ENCODE results near the gene RETN. TPM values are rescaled to one million over a fixed set of nuclear protein-coding genes. Genes with fewer than 3 reads are reported as not detected.
A peak's percentile ranks its signal among the peaks of the same experiment; 100 is the strongest.

The RETN gene
- total RNA-seq, 1 donor from 2014 or later, result not detected

GRCh38 chr19:7672522-7672921 lies 3.7 kb downstream of the RETN start:
- H3K36me3 ChIP-seq (ENCODE audit: insufficient read depth, low read length), result no peaks in the 10 kb centered on the region
- no peaks in the 10 kb centered on the region for H3K79me2 ChIP-seq (ENCODE audit: insufficient read depth, low read length)
- no peak overlapping the region for H3K4me3 ChIP-seq (ENCODE audit: insufficient read depth, low read depth, low read length)
- no peaks in the 10 kb centered on the region for H3K4me1 ChIP-seq (ENCODE audit: insufficient read depth, low read length)
- peaks cover 14% of the 10 kb centered on the region for H3K9me3 Mint-ChIP-seq (ENCODE audit: unreplicated experiment)
- H3K27me3 Mint-ChIP-seq (ENCODE audit: low read depth, unreplicated experiment), result peaks cover 77% of the 10 kb centered on the region
- no peaks in the 10 kb centered on the region for H3K4me1 Mint-ChIP-seq (ENCODE audit: low read depth, unreplicated experiment)
- DNase-seq (ENCODE audit: low read depth), result no peak
- no peak overlapping the region for H3K27ac ChIP-seq (ENCODE audit: low read depth, low read length)
- H3K27me3 ChIP-seq (ENCODE audit: insufficient read depth, low read length), result peaks cover 6% of the 10 kb centered on the region
- no peak for FAIRE-seq
- H3K36me3 Mint-ChIP-seq (ENCODE audit: low read depth, unreplicated experiment), result peaks cover 2% of the 10 kb centered on the region
- H2AFZ ChIP-seq (ENCODE audit: low read depth, low read length), result no peak overlapping the region
- H3K4me2 ChIP-seq (ENCODE audit: low read length), result no peak overlapping the region
- no peak overlapping the region for H3K4me3 Mint-ChIP-seq (ENCODE audit: unreplicated experiment)
- no peak overlapping the region for H3K27ac Mint-ChIP-seq (ENCODE audit: unreplicated experiment)
- H3K9ac ChIP-seq (ENCODE audit: low read length), result no peak overlapping the region
- no peaks in the 10 kb centered on the region for H4K20me1 ChIP-seq (ENCODE audit: insufficient read depth, low read length)
- no peaks in the 10 kb centered on the region for H3K9me3 ChIP-seq (ENCODE audit: insufficient read depth, low read depth, low read length)
- TF ChIP-seq CTCF (IDR thresholded peaks at IDR 0.05; ENCODE audit: insufficient read depth, low read depth, low read length), result no peak
- TF ChIP-seq EZH2 (IDR thresholded peaks at IDR 0.05; ENCODE audit: insufficient read depth, low read length), result no peak

- H3K4me3 ChIP-seq (ENCODE audit: insufficient read depth, low read depth, low read length), result no peak overlapping the region
- no peaks in the 10 kb centered on the region for H3K4me1 ChIP-seq (ENCODE audit: insufficient read depth, low read length)
- TF ChIP-seq EZH2 (IDR thresholded peaks at IDR 0.05; ENCODE audit: insufficient read depth, low read length) (no peak), CTCF (IDR thresholded peaks at IDR 0.05; ENCODE audit: insufficient read depth, low read depth, low read length) (no peak)
- no peaks in the 10 kb centered on the region for H3K79me2 ChIP-seq (ENCODE audit: insufficient read depth, low read length)
- FAIRE-seq, result no peak
- no peak overlapping the region for H3K27ac Mint-ChIP-seq (ENCODE audit: unreplicated experiment)
- H2AFZ ChIP-seq (ENCODE audit: low read depth, low read length), result peak overlapping the region; percentile 52
- H3K36me3 ChIP-seq (ENCODE audit: insufficient read depth, low read length), result no peaks in the 10 kb centered on the region
- no peaks in the 10 kb centered on the region for H3K4me1 Mint-ChIP-seq (ENCODE audit: low read depth, unreplicated experiment)
- peak; percentile 22 for DNase-seq (ENCODE audit: low read depth)
- peaks cover 9% of the 10 kb centered on the region for H3K27me3 ChIP-seq (ENCODE audit: insufficient read depth, low read length)
- peak overlapping the region; percentile 11 for H3K4me2 ChIP-seq (ENCODE audit: low read length)
- no peaks in the 10 kb centered on the region for H4K20me1 ChIP-seq (ENCODE audit: insufficient read depth, low read length)
- H3K9ac ChIP-seq (ENCODE audit: low read length), result no peak overlapping the region
- no peak overlapping the region for H3K27ac ChIP-seq (ENCODE audit: low read depth, low read length)
- no peak overlapping the region for H3K4me3 Mint-ChIP-seq (ENCODE audit: unreplicated experiment)
- H3K36me3 Mint-ChIP-seq (ENCODE audit: low read depth, unreplicated experiment), result peaks cover 2% of the 10 kb centered on the region
- H3K9me3 ChIP-seq (ENCODE audit: insufficient read depth, low read depth, low read length), result no peaks in the 10 kb centered on the region
- peaks cover 12% of the 10 kb centered on the region for H3K9me3 Mint-ChIP-seq (ENCODE audit: unreplicated experiment)
- peaks cover 74% of the 10 kb centered on the region for H3K27me3 Mint-ChIP-seq (ENCODE audit: low read depth, unreplicated experiment)
These were observed 5.5 kb downstream of the RETN start for GRCh38 chr19:7674010-7675005.

GRCh38 chr19:7676376-7676775 lies 7.5 kb downstream of the RETN start:
- peaks cover 60% of the 10 kb centered on the region for H3K27me3 Mint-ChIP-seq (ENCODE audit: low read depth, unreplicated experiment)
- Histone ChIP-seq H3K4me2 (ENCODE audit: low read length) (no peak overlapping the region), H3K27me3 (ENCODE audit: insufficient read depth, low read length) (peaks cover 5% of the 10 kb centered on the region), H3K79me2 (ENCODE audit: insufficient read depth, low read length) (peaks cover 7% of the 10 kb centered on the region), H3K27ac (ENCODE audit: low read depth, low read length) (no peak overlapping the region), H2AFZ (ENCODE audit: low read depth, low read length) (no peak overlapping the region), H3K9ac (ENCODE audit: low read length) (no peak overlapping the region), H3K36me3 (ENCODE audit: insufficient read depth, low read length) (no peaks in the 10 kb centered on the region), H3K9me3 (ENCODE audit: insufficient read depth, low read depth, low read length) (no peaks in the 10 kb centered on the region), H3K4me3 (ENCODE audit: insufficient read depth, low read depth, low read length) (no peak overlapping the region), H3K4me1 (ENCODE audit: insufficient read depth, low read length) (no peaks in the 10 kb centered on the region), H4K20me1 (ENCODE audit: insufficient read depth, low read length) (no peaks in the 10 kb centered on the region)
- DNase-seq (ENCODE audit: low read depth), result no peak
- FAIRE-seq, result no peak
- no peak overlapping the region for H3K27ac Mint-ChIP-seq (ENCODE audit: unreplicated experiment)
- H3K36me3 Mint-ChIP-seq (ENCODE audit: low read depth, unreplicated experiment), result peaks cover 2% of the 10 kb centered on the region
- H3K4me1 Mint-ChIP-seq (ENCODE audit: low read depth, unreplicated experiment), result no peaks in the 10 kb centered on the region
- TF ChIP-seq CTCF (IDR thresholded peaks at IDR 0.05; ENCODE audit: insufficient read depth, low read depth, low read length) (no peak), EZH2 (IDR thresholded peaks at IDR 0.05; ENCODE audit: insufficient read depth, low read length) (no peak)
- peaks cover 9% of the 10 kb centered on the region for H3K9me3 Mint-ChIP-seq (ENCODE audit: unreplicated experiment)
- H3K4me3 Mint-ChIP-seq (ENCODE audit: unreplicated experiment), result no peak overlapping the region
